ENCODE results near the gene ZNF532. TPM values are rescaled to one million over a fixed set of nuclear protein-coding genes. Genes with fewer than 3 reads are reported as not detected.
A peak's percentile ranks its signal among the peaks of the same experiment; 100 is the strongest.

ZNF532 gene
- total RNA-seq, 1 experiment from 2014 or later, result 118 TPM

DNA sequence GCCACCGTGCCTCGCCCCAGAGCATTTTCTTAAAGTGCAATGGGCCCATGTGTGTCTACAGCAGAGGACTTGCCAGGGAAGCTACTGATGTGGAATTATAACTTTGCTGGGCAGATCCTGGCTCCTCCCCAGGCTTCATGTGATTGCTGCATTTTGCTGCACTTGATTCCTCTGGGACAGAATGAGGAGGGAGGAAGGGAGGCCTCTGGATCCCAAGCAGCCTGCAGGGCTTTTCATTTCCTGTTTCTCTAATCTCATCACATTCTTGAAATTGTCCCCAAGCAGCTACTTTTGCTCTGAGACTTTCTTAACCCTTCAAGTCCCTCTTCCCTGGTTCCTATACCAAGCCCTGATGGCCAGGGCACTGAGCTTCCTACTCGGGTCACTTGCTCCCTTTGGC is 140.6 kb downstream of the ZNF532 start:
- POLR2A ChIA-PET (ENCODE audit: low non-redundant PET), result interaction anchor here (0.5 kb wide), 1 partner anchor 226 kb away, joined by 8 read pairs; no protein-coding TSS in a partner anchor

GRCh38 chr18:59006461-59007067 is 141.9 kb downstream of the ZNF532 start:
- BruUV-seq (replicated peaks), result no TSS peak
- Histone ChIP-seq H3K9me3 (ENCODE audit: low read depth, low read length, poor library complexity, severe bottlenecking) (peaks cover 3% of the 10 kb centered on the region), H3K27ac (ENCODE audit: low read depth, low read length, poor library complexity, severe bottlenecking) (peak overlapping the region; percentile 95), H3K4me1 (ENCODE audit: insufficient read depth, low read length, poor library complexity, severe bottlenecking) (peaks cover 69% of the 10 kb centered on the region), H3K4me3 (ENCODE audit: low read depth, low read length, poor library complexity, severe bottlenecking) (no peak overlapping the region), H3K27me3 (replicated peaks; ENCODE audit: insufficient read depth, low read depth, low read length, poor library complexity) (no peaks in the 10 kb centered on the region), H3K36me3 (ENCODE audit: insufficient read depth, low read length, poor library complexity, severe bottlenecking) (no peaks in the 10 kb centered on the region)
- intact Hi-C loops (cut with micrococcal nuclease; ENCODE audit: unreplicated experiment), result no loop called here
- CTCF ChIA-PET, result no interaction called here
- no peak for DNase-seq (ENCODE audit: low spot score)
- POLR2A ChIA-PET (ENCODE audit: low non-redundant PET), result no interaction called here
- TF ChIP-seq EZH2 (IDR thresholded peaks at IDR 0.05; ENCODE audit: borderline replicate concordance, low read depth, low read length, poor library complexity, severe bottlenecking) (no peak), CTCF (conservative IDR thresholded peaks at IDR 0.05; ENCODE audit: low read depth, low read length) (no peak)

More for the DNA sequence above, 140.6 kb downstream of the ZNF532 start:
- BruUV-seq (replicated peaks), result no TSS peak
- TF ChIP-seq CTCF (conservative IDR thresholded peaks at IDR 0.05; ENCODE audit: low read depth, low read length) (no peak), EZH2 (IDR thresholded peaks at IDR 0.05; ENCODE audit: borderline replicate concordance, low read depth, low read length, poor library complexity, severe bottlenecking) (no peak)
- peak overlapping the region; percentile 95 for H3K27ac ChIP-seq (ENCODE audit: low read depth, low read length, poor library complexity, severe bottlenecking)
- H3K4me3 ChIP-seq (ENCODE audit: low read depth, low read length, poor library complexity, severe bottlenecking), result no peak overlapping the region
- H3K36me3 ChIP-seq (ENCODE audit: insufficient read depth, low read length, poor library complexity, severe bottlenecking), result no peaks in the 10 kb centered on the region
- intact Hi-C loops (cut with micrococcal nuclease; ENCODE audit: unreplicated experiment), result no loop called here
- H3K27me3 ChIP-seq (replicated peaks; ENCODE audit: insufficient read depth, low read depth, low read length, poor library complexity), result no peaks in the 10 kb centered on the region
- H3K4me1 ChIP-seq (ENCODE audit: insufficient read depth, low read length, poor library complexity, severe bottlenecking), result peaks cover 62% of the 10 kb centered on the region
- H3K9me3 ChIP-seq (ENCODE audit: low read depth, low read length, poor library complexity, severe bottlenecking), result peaks cover 3% of the 10 kb centered on the region
- peak; percentile 99 for DNase-seq (ENCODE audit: low spot score)
- CTCF ChIA-PET, result interaction anchor here (1.2 kb wide), 1 partner anchor 9 kb away, joined by 4 read pairs; no protein-coding TSS in a partner anchor

DNA sequence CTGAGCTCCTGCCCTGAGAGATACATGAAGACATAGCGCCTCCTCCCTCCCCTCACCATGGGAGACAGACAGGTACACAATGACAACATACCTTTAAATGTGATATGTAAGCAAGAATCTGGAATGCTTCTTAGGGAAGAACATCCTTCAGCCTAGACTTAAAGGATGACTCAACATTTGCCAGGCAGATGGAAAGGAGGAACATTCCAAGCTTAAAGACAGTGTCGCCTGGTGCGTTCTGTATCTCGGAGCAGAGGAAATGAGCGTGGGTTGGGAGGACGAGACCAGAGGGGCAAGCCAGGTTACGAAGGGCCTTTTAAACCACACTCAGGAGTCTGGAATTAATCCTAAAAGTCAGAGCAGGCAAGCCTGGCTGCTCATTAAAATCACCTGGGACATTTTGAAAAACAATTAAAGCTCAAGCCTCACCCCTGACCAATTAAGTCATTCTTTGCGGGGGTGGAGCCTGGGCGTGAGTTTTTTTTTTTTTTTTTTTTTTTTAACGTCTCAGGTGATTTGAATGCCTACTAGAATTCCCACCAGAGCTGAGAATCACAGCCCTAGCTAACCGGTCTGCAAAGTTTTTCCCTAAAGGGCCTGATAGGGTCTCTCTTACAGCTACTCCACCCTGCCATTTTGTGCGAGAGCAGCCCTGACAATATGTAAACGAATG is 143.8 kb downstream of the ZNF532 start:
- Histone ChIP-seq H3K27me3 (replicated peaks; ENCODE audit: insufficient read depth, low read depth, low read length, poor library complexity) (no peaks in the 10 kb centered on the region), H3K27ac (ENCODE audit: low read depth, low read length, poor library complexity, severe bottlenecking) (peak overlapping the region; percentile 95), H3K4me3 (ENCODE audit: low read depth, low read length, poor library complexity, severe bottlenecking) (no peak overlapping the region), H3K4me1 (ENCODE audit: insufficient read depth, low read length, poor library complexity, severe bottlenecking) (peaks cover 70% of the 10 kb centered on the region), H3K9me3 (ENCODE audit: low read depth, low read length, poor library complexity, severe bottlenecking) (peaks cover 3% of the 10 kb centered on the region), H3K36me3 (ENCODE audit: insufficient read depth, low read length, poor library complexity, severe bottlenecking) (no peaks in the 10 kb centered on the region)
- TF ChIP-seq EZH2 (IDR thresholded peaks at IDR 0.05; ENCODE audit: borderline replicate concordance, low read depth, low read length, poor library complexity, severe bottlenecking), result no peak
- TF ChIP-seq CTCF (conservative IDR thresholded peaks at IDR 0.05; ENCODE audit: low read depth, low read length), result no peak
- ChIA-PET POLR2A (ENCODE audit: low non-redundant PET) (no interaction called here), CTCF (no interaction called here)
- no TSS peak for BruUV-seq (replicated peaks)
- intact Hi-C loops (cut with micrococcal nuclease; ENCODE audit: unreplicated experiment), result no loop called here
- peak; percentile 71 for DNase-seq (ENCODE audit: low spot score)
